Neural cell (in vitro differentiated cells): ENCODE results near the gene ADK.

Source experiments
- CTCF ChIP-seq: fragments of 450-650 bp; IDR thresholded peaks from 2 replicates; pipeline ENCODE4 v1.5.1; 2014; ENCODE audit warnings: antibody characterized with exemption, mild to moderate bottlenecking, moderate library complexity; ENCODE audit not compliant: poor library complexity, severe bottlenecking
- EP300 ChIP-seq: fragments of 450-650 bp; conservative IDR thresholded peaks from 2 replicates; pipeline ENCODE4 v1.6.1; 2014; ENCODE audit warnings: antibody characterized with exemption, mild to moderate bottlenecking, moderate library complexity; ENCODE audit not compliant: poor library complexity, severe bottlenecking
- EZH2 ChIP-seq: fragments of 200-600, 300-800 bp; shearing (Covaris generic), sonication (generic); IDR thresholded peaks from 2 replicates; pipeline ENCODE4 v1.6.1; 2014; ENCODE audit warnings: antibody characterized with exemption, low read length, borderline replicate concordance, mild to moderate bottlenecking; ENCODE audit not compliant: insufficient read depth, poor library complexity, severe bottlenecking
- MXI1 ChIP-seq: fragments of 450-650 bp; conservative IDR thresholded peaks from 2 replicates; pipeline ENCODE4 v1.6.1; 2014; ENCODE audit warnings: antibody characterized with exemption, mild to moderate bottlenecking; ENCODE audit not compliant: poor library complexity, severe bottlenecking
- POLR2AphosphoS5 ChIP-seq: IDR thresholded peaks from 2 replicates; pipeline ENCODE4 v1.6.1; 2012
- TAF1 ChIP-seq: IDR thresholded peaks from 2 replicates; pipeline ENCODE4 v1.6.1; 2012; ENCODE audit warnings: low read depth

GRCh38 chr10:74394416-74394969 lies 243.5 kb downstream of the ADK start:
- TF ChIP-seq CTCF (no peak), POLR2AphosphoS5 (no peak), EZH2 (no peak), MXI1 (no peak), EP300 (no peak), TAF1 (no peak)
